Measurements from ENCODE around the gene SIPA1. TPM values are rescaled to one million over a fixed set of nuclear protein-coding genes. Genes with fewer than 3 reads are reported as not detected.
A peak's percentile ranks its signal among the peaks of the same experiment; 100 is the strongest.

Gene SIPA1
- total and polyA plus RNA-seq, 2 of the 13 experiments (the other 11 are each of a cell fraction or from before 2014, with no cell fraction given) = 5.8 to 7.7 TPM

DNA sequence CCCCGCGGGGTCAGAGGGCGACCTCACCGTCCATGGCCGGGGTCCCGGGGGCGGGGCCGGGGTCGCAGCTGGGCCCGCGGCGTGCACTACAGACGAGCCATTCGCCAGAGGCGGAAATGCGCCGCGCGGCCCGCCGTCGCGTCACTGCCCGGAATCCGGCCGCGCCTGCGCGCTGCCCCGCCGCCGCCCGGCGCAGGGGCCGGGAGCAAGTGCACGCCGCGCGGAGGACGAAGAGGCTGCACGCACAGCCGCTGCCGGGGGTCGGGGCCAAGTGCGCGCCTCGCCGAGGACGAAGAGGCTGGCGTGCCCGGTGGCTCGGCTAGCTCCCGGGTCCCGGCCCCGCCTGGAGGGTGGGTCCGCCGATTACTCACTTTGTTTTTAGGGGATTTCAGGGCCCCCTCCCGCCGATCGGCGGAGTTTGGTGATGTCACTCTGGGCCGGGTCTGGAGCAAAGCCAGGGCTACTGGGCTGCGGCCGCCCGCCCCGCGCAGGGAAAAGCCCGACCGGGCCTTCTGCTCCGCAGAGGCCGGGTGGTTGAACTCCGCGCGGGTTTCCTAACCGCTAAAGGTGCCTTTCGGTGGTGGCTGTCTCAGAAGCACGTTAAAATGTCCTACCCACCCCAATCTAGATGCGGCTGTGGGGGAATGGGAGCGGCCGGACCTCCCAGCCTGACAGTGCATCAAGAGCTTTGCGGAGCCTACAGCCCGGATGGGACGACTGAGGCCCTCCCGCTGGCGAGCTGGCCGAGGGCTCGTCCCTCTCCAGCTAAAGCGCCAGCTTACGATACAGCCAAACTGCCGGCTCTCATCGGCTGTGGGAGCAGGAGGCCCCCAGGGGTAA lies 25.1 kb downstream of the SIPA1 start, which contains the start of gene RELA (continued):
- no peak for TF ChIP-seq ZFP36 (IDR thresholded peaks at IDR 0.05; ENCODE audit: borderline replicate concordance, low read depth, low read length, partially characterized antibody)
- TF ChIP-seq, protein P1, sequence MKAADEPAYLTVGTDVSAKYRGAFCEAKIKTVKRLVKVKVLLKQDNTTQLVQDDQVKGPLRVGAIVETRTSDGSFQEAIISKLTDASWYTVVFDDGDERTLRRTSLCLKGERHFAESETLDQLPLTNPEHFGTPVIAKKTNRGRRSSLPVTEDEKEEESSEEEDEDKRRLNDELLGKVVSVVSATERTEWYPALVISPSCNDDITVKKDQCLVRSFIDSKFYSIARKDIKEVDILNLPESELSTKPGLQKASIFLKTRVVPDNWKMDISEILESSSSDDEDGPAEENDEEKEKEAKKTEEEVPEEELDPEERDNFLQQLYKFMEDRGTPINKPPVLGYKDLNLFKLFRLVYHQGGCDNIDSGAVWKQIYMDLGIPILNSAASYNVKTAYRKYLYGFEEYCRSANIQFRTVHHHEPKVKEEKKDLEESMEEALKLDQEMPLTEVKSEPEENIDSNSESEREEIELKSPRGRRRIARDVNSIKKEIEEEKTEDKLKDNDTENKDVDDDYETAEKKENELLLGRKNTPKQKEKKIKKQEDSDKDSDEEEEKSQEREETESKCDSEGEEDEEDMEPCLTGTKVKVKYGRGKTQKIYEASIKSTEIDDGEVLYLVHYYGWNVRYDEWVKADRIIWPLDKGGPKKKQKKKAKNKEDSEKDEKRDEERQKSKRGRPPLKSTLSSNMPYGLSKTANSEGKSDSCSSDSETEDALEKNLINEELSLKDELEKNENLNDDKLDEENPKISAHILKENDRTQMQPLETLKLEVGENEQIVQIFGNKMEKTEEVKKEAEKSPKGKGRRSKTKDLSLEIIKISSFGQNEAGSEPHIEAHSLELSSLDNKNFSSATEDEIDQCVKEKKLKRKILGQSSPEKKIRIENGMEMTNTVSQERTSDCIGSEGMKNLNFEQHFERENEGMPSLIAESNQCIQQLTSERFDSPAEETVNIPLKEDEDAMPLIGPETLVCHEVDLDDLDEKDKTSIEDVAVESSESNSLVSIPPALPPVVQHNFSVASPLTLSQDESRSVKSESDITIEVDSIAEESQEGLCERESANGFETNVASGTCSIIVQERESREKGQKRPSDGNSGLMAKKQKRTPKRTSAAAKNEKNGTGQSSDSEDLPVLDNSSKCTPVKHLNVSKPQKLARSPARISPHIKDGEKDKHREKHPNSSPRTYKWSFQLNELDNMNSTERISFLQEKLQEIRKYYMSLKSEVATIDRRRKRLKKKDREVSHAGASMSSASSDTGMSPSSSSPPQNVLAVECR (CRISPR knock-in tag; IDR thresholded peaks at IDR 0.05; ENCODE audit: borderline replicate concordance) = no peak; the same call in 1 of the 2 replicates
- TF ChIP-seq, protein P2, sequence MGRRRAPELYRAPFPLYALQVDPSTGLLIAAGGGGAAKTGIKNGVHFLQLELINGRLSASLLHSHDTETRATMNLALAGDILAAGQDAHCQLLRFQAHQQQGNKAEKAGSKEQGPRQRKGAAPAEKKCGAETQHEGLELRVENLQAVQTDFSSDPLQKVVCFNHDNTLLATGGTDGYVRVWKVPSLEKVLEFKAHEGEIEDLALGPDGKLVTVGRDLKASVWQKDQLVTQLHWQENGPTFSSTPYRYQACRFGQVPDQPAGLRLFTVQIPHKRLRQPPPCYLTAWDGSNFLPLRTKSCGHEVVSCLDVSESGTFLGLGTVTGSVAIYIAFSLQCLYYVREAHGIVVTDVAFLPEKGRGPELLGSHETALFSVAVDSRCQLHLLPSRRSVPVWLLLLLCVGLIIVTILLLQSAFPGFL (CRISPR knock-in tag; IDR thresholded peaks at IDR 0.05) = no peak
- no peak for TF ChIP-seq ZNF737 (CRISPR knock-in tag; IDR thresholded peaks at IDR 0.05; ENCODE audit: borderline replicate concordance)
- peak; percentile 69; the same call in 1 of the 2 replicates for TF ChIP-seq IRX3 (CRISPR knock-in tag; IDR thresholded peaks at IDR 0.05; ENCODE audit: borderline replicate concordance, low read depth)
- no peak for TF ChIP-seq SP5 (CRISPR knock-in tag; IDR thresholded peaks at IDR 0.05; ENCODE audit: borderline replicate concordance, low read depth)
- no peak for TF ChIP-seq ZNF616 (CRISPR knock-in tag; IDR thresholded peaks at IDR 0.05; ENCODE audit: low read depth)
- TF ChIP-seq ZSCAN30 (CRISPR knock-in tag; IDR thresholded peaks at IDR 0.05) = peak; percentile 39; the same call in 1 of the 2 replicates
- peak; percentile 48 for TF ChIP-seq PHF20 (CRISPR knock-in tag; IDR thresholded peaks at IDR 0.05)
- peak; percentile 80 for TF ChIP-seq ZNF224 (CRISPR knock-in tag; IDR thresholded peaks at IDR 0.05)
- peak; percentile 67; the same call in 1 of the 2 replicates for TF ChIP-seq ZNF724P (CRISPR knock-in tag; IDR thresholded peaks at IDR 0.05; ENCODE audit: borderline replicate concordance)
- TF ChIP-seq STAT5B (CRISPR knock-in tag; IDR thresholded peaks at IDR 0.05) = no peak
- TF ChIP-seq TAF15 (IDR thresholded peaks at IDR 0.05; ENCODE audit: low read depth, low read length, poor library complexity, severe bottlenecking) = no peak
- TF ChIP-seq ELF4 (CRISPR knock-in tag; IDR thresholded peaks at IDR 0.05; ENCODE audit: borderline replicate concordance) = no peak
- TF ChIP-seq, protein P3, sequence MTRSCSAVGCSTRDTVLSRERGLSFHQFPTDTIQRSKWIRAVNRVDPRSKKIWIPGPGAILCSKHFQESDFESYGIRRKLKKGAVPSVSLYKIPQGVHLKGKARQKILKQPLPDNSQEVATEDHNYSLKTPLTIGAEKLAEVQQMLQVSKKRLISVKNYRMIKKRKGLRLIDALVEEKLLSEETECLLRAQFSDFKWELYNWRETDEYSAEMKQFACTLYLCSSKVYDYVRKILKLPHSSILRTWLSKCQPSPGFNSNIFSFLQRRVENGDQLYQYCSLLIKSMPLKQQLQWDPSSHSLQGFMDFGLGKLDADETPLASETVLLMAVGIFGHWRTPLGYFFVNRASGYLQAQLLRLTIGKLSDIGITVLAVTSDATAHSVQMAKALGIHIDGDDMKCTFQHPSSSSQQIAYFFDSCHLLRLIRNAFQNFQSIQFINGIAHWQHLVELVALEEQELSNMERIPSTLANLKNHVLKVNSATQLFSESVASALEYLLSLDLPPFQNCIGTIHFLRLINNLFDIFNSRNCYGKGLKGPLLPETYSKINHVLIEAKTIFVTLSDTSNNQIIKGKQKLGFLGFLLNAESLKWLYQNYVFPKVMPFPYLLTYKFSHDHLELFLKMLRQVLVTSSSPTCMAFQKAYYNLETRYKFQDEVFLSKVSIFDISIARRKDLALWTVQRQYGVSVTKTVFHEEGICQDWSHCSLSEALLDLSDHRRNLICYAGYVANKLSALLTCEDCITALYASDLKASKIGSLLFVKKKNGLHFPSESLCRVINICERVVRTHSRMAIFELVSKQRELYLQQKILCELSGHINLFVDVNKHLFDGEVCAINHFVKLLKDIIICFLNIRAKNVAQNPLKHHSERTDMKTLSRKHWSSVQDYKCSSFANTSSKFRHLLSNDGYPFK (CRISPR knock-in tag; IDR thresholded peaks at IDR 0.05; ENCODE audit: borderline replicate concordance) = no peak
- peak; percentile 64; the same call in 1 of the 2 replicates for TF ChIP-seq ZNF749 (CRISPR knock-in tag; IDR thresholded peaks at IDR 0.05; ENCODE audit: borderline replicate concordance)
- no peak for TF ChIP-seq JARID2 (CRISPR knock-in tag; IDR thresholded peaks at IDR 0.05; ENCODE audit: insufficient replicate concordance)
- TF ChIP-seq, protein P4, sequence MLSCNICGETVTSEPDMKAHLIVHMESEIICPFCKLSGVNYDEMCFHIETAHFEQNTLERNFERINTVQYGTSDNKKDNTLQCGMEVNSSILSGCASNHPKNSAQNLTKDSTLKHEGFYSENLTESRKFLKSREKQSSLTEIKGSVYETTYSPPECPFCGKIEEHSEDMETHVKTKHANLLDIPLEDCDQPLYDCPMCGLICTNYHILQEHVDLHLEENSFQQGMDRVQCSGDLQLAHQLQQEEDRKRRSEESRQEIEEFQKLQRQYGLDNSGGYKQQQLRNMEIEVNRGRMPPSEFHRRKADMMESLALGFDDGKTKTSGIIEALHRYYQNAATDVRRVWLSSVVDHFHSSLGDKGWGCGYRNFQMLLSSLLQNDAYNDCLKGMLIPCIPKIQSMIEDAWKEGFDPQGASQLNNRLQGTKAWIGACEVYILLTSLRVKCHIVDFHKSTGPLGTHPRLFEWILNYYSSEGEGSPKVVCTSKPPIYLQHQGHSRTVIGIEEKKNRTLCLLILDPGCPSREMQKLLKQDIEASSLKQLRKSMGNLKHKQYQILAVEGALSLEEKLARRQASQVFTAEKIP (CRISPR knock-in tag; IDR thresholded peaks at IDR 0.05; ENCODE audit: borderline replicate concordance) = no peak
